Neural progenitor cell (in vitro differentiated cells): Measurements from ENCODE around the gene ACYP2. TPM values are rescaled to one million over a fixed set of nuclear protein-coding genes. Genes with fewer than 3 reads are reported as not detected.
"Not testable (repeated sequence)": the region's sequence is repeated elsewhere in the genome, so short reads cannot be mapped to it uniquely, and the experiment has no call there.

Source experiments
- DNase-seq: peaks from one replicate; pipeline ENCODE4 v3.0.0-alpha.2; 2016; ENCODE audit warnings: low spot score
- H2AFZ ChIP-seq: fragments of 200-600 bp; sonication (generic); replicated peaks from 2 replicates; pipeline ENCODE4 v1.6.1; 2016; ENCODE audit warnings: antibody characterized with exemption
- H3F3A ChIP-seq: fragments of 200-600 bp; sonication (generic); 2 replicates; pipeline ENCODE4 v1.6.1; 2016; ENCODE audit warnings: antibody characterized with exemption, low read depth
- H3K27ac ChIP-seq: fragments of 200-600 bp; sonication (generic); 2 replicates; pipeline ENCODE4 v1.5.1; 2016; ENCODE audit warnings: mild to moderate bottlenecking
- H3K27me3 ChIP-seq: fragments of 200-600 bp; sonication (generic); 2 replicates; pipeline ENCODE4 v1.6.1; 2016; ENCODE audit warnings: mild to moderate bottlenecking, moderate library complexity
- H3K36me3 ChIP-seq: fragments of 200-600 bp; sonication (generic); 2 replicates; pipeline ENCODE4 v1.5.1; 2016
- H3K4me1 ChIP-seq: fragments of 200-600 bp; sonication (generic); 2 replicates; pipeline ENCODE4 v1.6.1; 2016; ENCODE audit warnings: mixed run types
- H3K4me2 ChIP-seq: fragments of 200-600 bp; sonication (generic); 2 replicates; pipeline ENCODE4 v1.6.1; 2016
- H3K4me3 ChIP-seq: fragments of 200-600 bp; sonication (generic); 2 replicates; pipeline ENCODE4 v1.5.1; 2016
- H3K79me2 ChIP-seq: fragments of 200-600 bp; sonication (generic); 2 replicates; pipeline ENCODE4 v1.6.1; 2016; ENCODE audit warnings: low read depth
- H3K9ac ChIP-seq: fragments of 200-600 bp; sonication (generic); 2 replicates; pipeline ENCODE4 v1.6.1; 2016
- H3K9me3 ChIP-seq: fragments of 200-600 bp; sonication (generic); 2 replicates; pipeline ENCODE4 v1.5.1; 2016; ENCODE audit warnings: low read depth
- H4K20me1 ChIP-seq: fragments of 200-600 bp; sonication (generic); 2 replicates; pipeline ENCODE4 v1.6.1; 2016; ENCODE audit warnings: low read depth
- H3K27ac Mint-ChIP-seq: 3 replicates; pipeline ENCODE4 v1.8.0; 2021; ENCODE audit warnings: mixed read lengths
- H3K27me3 Mint-ChIP-seq: 2 replicates; pipeline ENCODE4 v1.8.0; 2022; ENCODE audit warnings: low read depth, mild to moderate bottlenecking, inconsistent platforms, moderate library complexity, mixed read lengths; ENCODE audit not compliant: insufficient read depth
- H3K36me3 Mint-ChIP-seq: 3 replicates; pipeline ENCODE4 v1.8.0; 2021; ENCODE audit warnings: mixed read lengths
- H3K4me1 Mint-ChIP-seq: 3 replicates; pipeline ENCODE4 v1.8.0; 2021; ENCODE audit warnings: mixed read lengths
- H3K4me3 Mint-ChIP-seq: 3 replicates; pipeline ENCODE4 v1.8.0; 2021; ENCODE audit warnings: mild to moderate bottlenecking, moderate library complexity, mixed read lengths
- H3K9me3 Mint-ChIP-seq: 3 replicates; pipeline ENCODE4 v1.8.0; 2020; ENCODE audit warnings: mixed read lengths
- CTCF ChIP-seq: fragments of 200-600 bp; sonication (generic); IDR thresholded peaks from 2 replicates; pipeline ENCODE4 v1.5.1; 2017; ENCODE audit warnings: antibody characterized with exemption, mild to moderate bottlenecking
- EZH2 ChIP-seq: fragments of 200-600 bp; sonication (generic); IDR thresholded peaks from 2 replicates; pipeline ENCODE4 v1.6.1; 2017; ENCODE audit warnings: antibody characterized with exemption, mild to moderate bottlenecking, moderate library complexity
- EZH2phosphoT487 ChIP-seq: fragments of 200-600 bp; sonication (generic); IDR thresholded peaks from 2 replicates; pipeline ENCODE4 v1.6.1; 2017; ENCODE audit warnings: antibody characterized with exemption
- total RNA-seq: library from RNA; depleted of rRNA; stranded (reverse); fragments of >200 nt; gene quantifications from 2 replicates; pipeline ENCODE4 v1.2.3, GENCODE V29; 2015; ENCODE audit warnings: low replicate concordance

ACYP2 gene
- total RNA-seq, 1 donor from 2014 or later: 9.7 TPM

- H3K4me1 Mint-ChIP-seq: peaks cover 12% of the 10 kb centered on the region
- Histone ChIP-seq H3F3A (no peaks in the 10 kb centered on the region), H3K27me3 (no peaks in the 10 kb centered on the region), H3K4me3 (no peak overlapping the region), H3K4me1 (no peaks in the 10 kb centered on the region), H3K9ac (no peak overlapping the region), H3K9me3 (no peaks in the 10 kb centered on the region), H3K27ac (no peak overlapping the region), H3K79me2 (no peaks in the 10 kb centered on the region), H3K36me3 (no peaks in the 10 kb centered on the region), H3K4me2 (no peak overlapping the region), H2AFZ (peak overlapping the region; percentile 67), H4K20me1 (no peaks in the 10 kb centered on the region)
- H3K27me3 Mint-ChIP-seq: no peaks in the 10 kb centered on the region
- no peaks in the 10 kb centered on the region for H3K36me3 Mint-ChIP-seq
- TF ChIP-seq EZH2phosphoT487 (no peak), EZH2 (no peak), CTCF (no peak)
- H3K9me3 Mint-ChIP-seq: no peaks in the 10 kb centered on the region
- no peak overlapping the region for H3K27ac Mint-ChIP-seq
- no peak overlapping the region for H3K4me3 Mint-ChIP-seq
- DNase-seq: no peak
These were observed 8.0 kb upstream of the ACYP2 start for GRCh38 chr2:54107455-54107764.

DNA sequence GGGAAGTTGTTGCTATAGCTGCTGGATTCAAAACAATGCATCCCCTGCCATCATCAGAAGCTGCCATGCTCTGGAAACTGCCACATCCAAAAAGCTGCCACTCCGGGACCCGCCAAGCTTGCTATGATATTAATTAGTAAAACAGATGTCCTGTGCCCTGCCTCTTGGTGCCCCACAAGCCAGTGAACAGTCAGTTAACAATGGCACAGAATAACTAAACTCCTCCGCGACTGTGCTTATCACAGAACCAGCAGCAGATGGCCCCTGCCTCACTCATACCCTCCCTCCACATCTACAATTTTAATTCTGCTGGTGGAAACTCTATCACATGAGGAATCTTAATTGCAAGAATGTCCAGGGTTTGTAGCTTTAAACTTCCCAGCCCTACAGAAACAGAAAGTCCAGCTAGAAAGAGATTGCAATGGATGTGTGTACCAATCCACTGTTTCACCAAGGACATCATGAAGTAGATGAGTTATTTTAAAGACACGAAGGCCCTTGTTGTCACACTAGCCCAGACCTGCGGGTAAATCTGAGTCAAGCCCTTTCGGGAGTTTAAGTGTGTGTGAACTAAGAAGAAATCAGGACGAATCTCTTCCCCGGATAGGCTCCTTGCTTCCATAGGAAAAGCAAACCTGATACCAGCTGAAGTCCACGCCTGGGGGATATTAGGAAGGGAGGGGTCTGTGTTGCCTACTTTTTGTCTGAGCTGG is 7.4 kb upstream of the ACYP2 start:
- peaks cover 12% of the 10 kb centered on the region for H3K4me1 Mint-ChIP-seq
- no peaks in the 10 kb centered on the region for H3K9me3 Mint-ChIP-seq
- Histone ChIP-seq H3K9me3 (no peaks in the 10 kb centered on the region), H4K20me1 (no peaks in the 10 kb centered on the region), H3K9ac (no peak overlapping the region), H3K36me3 (no peaks in the 10 kb centered on the region), H3K4me3 (no peak overlapping the region), H3K27ac (no peak overlapping the region), H3F3A (no peaks in the 10 kb centered on the region), H3K27me3 (no peaks in the 10 kb centered on the region), H3K4me1 (no peaks in the 10 kb centered on the region), H3K79me2 (no peaks in the 10 kb centered on the region), H2AFZ (peak overlapping the region; percentile 67), H3K4me2 (no peak overlapping the region)
- no peak overlapping the region for H3K4me3 Mint-ChIP-seq
- TF ChIP-seq CTCF: peak; percentile 12
- no peak for TF ChIP-seq EZH2phosphoT487
- no peaks in the 10 kb centered on the region for H3K36me3 Mint-ChIP-seq
- no peaks in the 10 kb centered on the region for H3K27me3 Mint-ChIP-seq
- peak; percentile 8 for DNase-seq
- no peak overlapping the region for H3K27ac Mint-ChIP-seq

- no peaks in the 10 kb centered on the region for H3K9me3 ChIP-seq
- no peaks in the 10 kb centered on the region for H4K20me1 ChIP-seq
- peaks cover 4% of the 10 kb centered on the region for H3F3A ChIP-seq
- peaks cover 5% of the 10 kb centered on the region for H3K79me2 ChIP-seq
- H3K27me3 ChIP-seq: no peaks in the 10 kb centered on the region
- no peak overlapping the region for H3K4me2 ChIP-seq
- peaks cover 5% of the 10 kb centered on the region for H3K4me1 ChIP-seq
- H3K9me3 Mint-ChIP-seq: no peaks in the 10 kb centered on the region
- no peaks in the 10 kb centered on the region for H3K36me3 ChIP-seq
- H3K4me3 Mint-ChIP-seq: no peak overlapping the region
- H3K27me3 Mint-ChIP-seq: no peaks in the 10 kb centered on the region
- peaks cover 12% of the 10 kb centered on the region for H3K4me1 Mint-ChIP-seq
- peaks cover 2% of the 10 kb centered on the region for H3K36me3 Mint-ChIP-seq
- no peak overlapping the region for H3K27ac Mint-ChIP-seq
- no peak overlapping the region for H3K9ac ChIP-seq
- no peak for DNase-seq
- no peak overlapping the region for H2AFZ ChIP-seq
- H3K27ac ChIP-seq: no peak overlapping the region
- no peak overlapping the region for H3K4me3 ChIP-seq
- TF ChIP-seq EZH2: no peak
- TF ChIP-seq EZH2phosphoT487: no peak
- TF ChIP-seq CTCF: no peak
These were observed 5.6 kb upstream of the ACYP2 start for GRCh38 chr2:54109848-54110247.

GRCh38 chr2:54114479-54114878 is 936 bp upstream of the ACYP2 start:
- Mint-ChIP-seq H3K27ac (peak overlapping the region; percentile 98), H3K4me3 (peak overlapping the region; percentile 93)
- H3K9me3 ChIP-seq, H4K20me1 ChIP-seq, H2AFZ ChIP-seq, H3K27me3 ChIP-seq, H3K9me3 Mint-ChIP-seq, H3K4me1 Mint-ChIP-seq, H3K9ac ChIP-seq, DNase-seq, H3K27ac ChIP-seq, H3K4me1 ChIP-seq, H3K36me3 Mint-ChIP-seq, H3K36me3 ChIP-seq, H3K79me2 ChIP-seq, H3K27me3 Mint-ChIP-seq: not testable (repeated sequence)
- Histone ChIP-seq H3F3A (peaks cover 13% of the 10 kb centered on the region), H3K4me3 (peak overlapping the region; percentile 72), H3K4me2 (peak overlapping the region; percentile 74)
